PC-3 (cell line): ENCODE results near the gene AMIGO3. TPM values are rescaled to one million over a fixed set of nuclear protein-coding genes. Genes with fewer than 3 reads are reported as not detected.

ENCODE experiments used
- ATAC-seq: fragments of 200-7000 bp; cut with Tn5 transposase; 2 replicates; pipeline ENCODE4 v1.9.1; 2020; ENCODE audit warnings: mild to moderate bottlenecking, moderate library complexity
- BruUV-seq: library from RNA; stranded (reverse); fragments of 400-500 nt; replicated peaks from 2 replicates; lab custom pipeline; 2021; lab: Mats Ljungman, UMichigan
- CTCF ChIA-PET: fragments of 300-600 bp; sonication (Branson Sonifier 250); formaldehyde crosslinking; loops from one replicate; lab custom pipeline; 2022; ENCODE audit warnings: antibody characterized with exemption; lab: Charles Lee
- POLR2A ChIA-PET: fragments of 300-600 bp; sonication (Branson Sonifier 250); formaldehyde crosslinking; loops from one replicate; lab custom pipeline; 2022; ENCODE audit warnings: antibody characterized with exemption; ENCODE audit not compliant: unreplicated experiment; lab: Charles Lee
- DNase-seq: peaks from one replicate; pipeline ENCODE4 v3.0.0-alpha.2; 2015
- H2AFZ ChIP-seq: fragments of 300-600 bp; sonication (generic); 2 replicates; pipeline ENCODE4 v1.6.0; 2016; ENCODE audit warnings: antibody characterized with exemption, low read length
- H3F3A ChIP-seq: fragments of 300-600 bp; sonication (generic); one replicate; pipeline ENCODE4 v1.6.0; 2017; ENCODE audit warnings: antibody characterized with exemption, low read length, control low read depth, mild to moderate bottlenecking; ENCODE audit not compliant: unreplicated experiment
- H3K27ac ChIP-seq: fragments of 300-600 bp; sonication (generic); 2 replicates; pipeline ENCODE4 v1.5.1; 2016; ENCODE audit warnings: mild to moderate bottlenecking, low read length
- H3K27me3 ChIP-seq: fragments of 300-600 bp; sonication (generic); 2 replicates; pipeline ENCODE4 v1.6.1; 2016; ENCODE audit warnings: low read length, mixed read lengths
- H3K36me3 ChIP-seq: fragments of 300-600 bp; sonication (generic); 2 replicates; pipeline ENCODE4 v1.6.1; 2016; ENCODE audit warnings: low read depth, mixed run types, low read length, mixed read lengths
- H3K4me1 ChIP-seq: fragments of 300-600 bp; sonication (generic); 2 replicates; pipeline ENCODE4 v1.5.1; 2016; ENCODE audit warnings: low read length; ENCODE audit not compliant: insufficient read depth
- H3K4me2 ChIP-seq: fragments of 300-600 bp; sonication (generic); 2 replicates; pipeline ENCODE4 v1.6.0; 2016; ENCODE audit warnings: low read length
- H3K4me3 ChIP-seq: fragments of 300-600 bp; sonication (generic); 2 replicates; pipeline ENCODE4 v1.5.1; 2016; ENCODE audit warnings: mild to moderate bottlenecking, low read length, mixed read lengths
- H3K79me2 ChIP-seq: fragments of 300-600 bp; sonication (generic); 2 replicates; pipeline ENCODE4 v1.6.1; 2017; ENCODE audit warnings: low read length, mixed read lengths
- H3K9ac ChIP-seq: fragments of 300-600 bp; sonication (generic); 2 replicates; pipeline ENCODE4 v1.6.0; 2016; ENCODE audit warnings: mild to moderate bottlenecking, low read length
- H3K9me2 ChIP-seq: fragments of 300-600 bp; sonication (generic); replicated peaks from 2 replicates; pipeline ENCODE4 v1.6.1; 2016; ENCODE audit warnings: mixed run types, low read length, mixed read lengths
- H3K9me3 ChIP-seq: fragments of 300-600 bp; sonication (generic); 2 replicates; pipeline ENCODE4 v1.6.1; 2016; ENCODE audit warnings: low read length, mixed read lengths
- H4K20me1 ChIP-seq: fragments of 300-600 bp; sonication (generic); 2 replicates; pipeline ENCODE4 v1.6.1; 2016; ENCODE audit warnings: low read length, mixed read lengths
- CTCF ChIP-seq: fragments of 300-600 bp; sonication (generic); conservative IDR thresholded peaks from 2 replicates; pipeline ENCODE4 v1.5.1; 2017; ENCODE audit warnings: antibody characterized with exemption, low read depth, mild to moderate bottlenecking, low read length
- EZH2 ChIP-seq: fragments of 300-600 bp; sonication (generic); IDR thresholded peaks from one replicate; pipeline ENCODE4 v1.6.1; 2017; ENCODE audit warnings: antibody characterized with exemption, mild to moderate bottlenecking, low read length; ENCODE audit not compliant: unreplicated experiment
- EZH2phosphoT487 ChIP-seq: fragments of 300-600 bp; sonication (generic); IDR thresholded peaks from 2 replicates; pipeline ENCODE4 v1.6.1; 2018; ENCODE audit warnings: mild to moderate bottlenecking, antibody characterized with exemption, low read length, borderline replicate concordance
- intact Hi-C: fragments of 100-400 bp; cut with micrococcal nuclease; formaldehyde crosslinking; loops from 2 replicates; pipeline ENCODE4 v1.9.0; 2023
- total RNA-seq: library from RNA; depleted of rRNA; stranded (reverse); fragments of >200 nt; gene quantifications from 2 replicates; pipeline ENCODE4 v1.2.3, GENCODE V29; 2014

AMIGO3 gene
- total RNA-seq, 1 experiment from 2014 or later = 1.8 TPM

GRCh38 chr3:49673715-49674496 is 45.6 kb downstream of the AMIGO3 start, which contains the start of gene APEH:
APEH (plus strand) TSS chr3:49674351; CDS start chr3:49674402, 51 bp downstream.
- DNase-seq = peak; percentile 98
- Histone ChIP-seq H3K27me3 (no peaks in the 10 kb centered on the region), H3K36me3 (peaks cover 25% of the 10 kb centered on the region; the same call in 1 of the 2 replicates), H3K79me2 (peaks cover 24% of the 10 kb centered on the region), H3K9ac (peak within 1 kb of the TSS; percentile 98), H2AFZ (peak within 1 kb of the TSS; percentile 75), H3K4me2 (peak within 1 kb of the TSS; percentile 94), H3K9me3 (no peaks in the 10 kb centered on the region), H3K9me2 (no peaks in the 10 kb centered on the region), H3K27ac (peak within 1 kb of the TSS; percentile 89), H3K4me3 (peak within 1 kb of the TSS; percentile 88), H4K20me1 (no peaks in the 10 kb centered on the region), H3F3A (no peaks in the 10 kb centered on the region), H3K4me1 (peaks cover 26% of the 10 kb centered on the region)
- TF ChIP-seq CTCF (no peak), EZH2 (no peak), EZH2phosphoT487 (no peak)
- peak; percentile 81 for ATAC-seq
- intact Hi-C loops = loop anchor here (5.0 kb wide), 2 partner anchors 202 to 222 kb away; partner anchors contain the start of gene DAG1
- no TSS peak for BruUV-seq
- CTCF ChIA-PET = interaction anchor here (3.3 kb wide), 1 partner anchor 134 kb away, joined by 52 read pairs; no protein-coding TSS in a partner anchor
- POLR2A ChIA-PET = no interaction called here

DNA sequence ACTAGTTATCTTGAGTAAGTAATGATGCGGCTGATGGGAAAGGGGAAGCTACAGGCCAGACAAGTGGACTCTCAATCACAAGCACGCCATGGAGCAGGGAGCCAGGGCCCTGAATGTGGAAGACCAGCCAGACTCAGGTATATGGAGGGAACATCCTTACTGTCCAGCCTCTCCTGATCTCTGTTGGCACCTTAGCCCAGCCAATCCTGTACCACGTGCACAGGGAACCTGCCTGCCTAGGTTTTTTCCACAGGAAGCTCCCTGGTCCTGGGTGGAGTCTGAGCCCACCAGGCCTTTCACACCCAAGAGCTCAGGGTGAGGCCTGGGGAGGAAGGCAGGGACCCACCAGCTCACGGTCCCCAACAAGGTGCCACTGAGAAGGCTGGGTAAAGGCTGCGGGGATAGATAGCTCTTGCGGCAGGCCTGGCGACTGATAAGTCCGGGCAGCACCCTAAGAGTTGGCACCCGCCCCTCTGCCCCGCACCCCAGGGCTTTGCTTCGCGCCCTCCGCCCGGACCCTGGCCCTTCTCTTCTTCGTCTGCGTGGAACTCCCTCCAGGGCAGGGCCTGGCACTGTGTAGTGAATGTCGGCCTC is 46.3 kb downstream of the AMIGO3 start:
- TSS peak; percentile 86 for BruUV-seq
- H2AFZ ChIP-seq = peak overlapping the region; percentile 75

More for the DNA sequence above, 46.3 kb downstream of the AMIGO3 start:
- Histone ChIP-seq H3K4me2 (peak overlapping the region; percentile 94), H3K9me2 (no peaks in the 10 kb centered on the region), H3K9ac (peak overlapping the region; percentile 98), H4K20me1 (no peaks in the 10 kb centered on the region), H3K4me3 (peak overlapping the region; percentile 88), H3K36me3 (peaks cover 18% of the 10 kb centered on the region; the same call in 1 of the 2 replicates), H3K79me2 (peaks cover 24% of the 10 kb centered on the region), H3K27me3 (no peaks in the 10 kb centered on the region), H3F3A (peaks cover 4% of the 10 kb centered on the region), H3K27ac (peak overlapping the region; percentile 89), H3K9me3 (no peaks in the 10 kb centered on the region), H3K4me1 (peaks cover 32% of the 10 kb centered on the region)
- POLR2A ChIA-PET = no interaction called here
- intact Hi-C loops = loop anchor here (5.0 kb wide), 2 partner anchors 201 to 221 kb away; partner anchors contain the start of gene DAG1
- CTCF ChIA-PET = interaction anchor here (3.3 kb wide), 1 partner anchor 134 kb away, joined by 52 read pairs; no protein-coding TSS in a partner anchor
- TF ChIP-seq CTCF (no peak), EZH2phosphoT487 (no peak), EZH2 (no peak)
- no peak for ATAC-seq
- DNase-seq = peak; percentile 17
